Endodermal cell (in vitro differentiated cells): Measurements from ENCODE around the gene DDR2. TPM values are rescaled to one million over a fixed set of nuclear protein-coding genes. Genes with fewer than 3 reads are reported as not detected.

ENCODE experiments used
- DNase-seq: peaks from one replicate; pipeline ENCODE4 v3.0.0-alpha.2; 2017
- H3K27ac ChIP-seq: 2 replicates; pipeline ENCODE4 v1.5.1; 2013; ENCODE audit warnings: mild to moderate bottlenecking, low read depth, low read length, moderate library complexity
- H3K27me3 ChIP-seq: 2 replicates; pipeline ENCODE4 v1.6.1; 2013; ENCODE audit warnings: mild to moderate bottlenecking, low read length, moderate library complexity; ENCODE audit not compliant: insufficient read depth, control insufficient read depth, poor library complexity, severe bottlenecking
- H3K36me3 ChIP-seq: 2 replicates; pipeline ENCODE4 v1.7.0; 2013; ENCODE audit warnings: mild to moderate bottlenecking, low read length, moderate library complexity; ENCODE audit not compliant: control insufficient read depth, insufficient read depth
- H3K4me1 ChIP-seq: one replicate; pipeline ENCODE4 v1.7.0; 2013; ENCODE audit warnings: low read length; ENCODE audit not compliant: control insufficient read depth, insufficient read depth
- H3K4me3 ChIP-seq: 2 replicates; pipeline ENCODE4 v1.5.1; 2013; ENCODE audit warnings: mild to moderate bottlenecking, low read length, moderate library complexity
- H3K9ac ChIP-seq: 2 replicates; pipeline ENCODE4 v1.6.1; 2013; ENCODE audit warnings: mild to moderate bottlenecking, low read length, moderate library complexity; ENCODE audit not compliant: poor library complexity, severe bottlenecking; ENCODE audit errors: extremely low read depth
- H3K9me3 ChIP-seq: 2 replicates; pipeline ENCODE4 v1.6.1; 2013; ENCODE audit warnings: mild to moderate bottlenecking, low read length, moderate library complexity; ENCODE audit not compliant: control insufficient read depth
- H3K27ac Mint-ChIP-seq: 2 replicates; pipeline ENCODE4 v1.8.0; 2020; ENCODE audit warnings: mixed read lengths
- H3K27me3 Mint-ChIP-seq: 2 replicates; pipeline ENCODE4 v1.8.0; 2021; ENCODE audit warnings: mild to moderate bottlenecking, mixed read lengths; ENCODE audit not compliant: insufficient read depth
- H3K36me3 Mint-ChIP-seq: 2 replicates; pipeline ENCODE4 v1.8.0; 2020; ENCODE audit warnings: low read depth, mixed read lengths
- H3K4me1 Mint-ChIP-seq: 2 replicates; pipeline ENCODE4 v1.8.0; 2020; ENCODE audit warnings: mixed read lengths
- H3K4me3 Mint-ChIP-seq: 2 replicates; pipeline ENCODE4 v1.8.0; 2020; ENCODE audit warnings: mild to moderate bottlenecking, moderate library complexity, mixed read lengths
- H3K9me3 Mint-ChIP-seq: 2 replicates; pipeline ENCODE4 v1.8.0; 2020; ENCODE audit warnings: mild to moderate bottlenecking, mixed read lengths
- CTCF ChIP-seq: fragments of 200-600 bp; sonication (generic); conservative IDR thresholded peaks from 2 replicates; pipeline ENCODE4 v1.5.0; 2021; ENCODE audit warnings: antibody characterized with exemption, mild to moderate bottlenecking
- WGBS, 2 experiments: methylation state at CpG; one replicate each; pipeline versions ENCODE4 v1.1.5 to v1.1.7; 2013; ENCODE audit warnings: missing lambda C conversion rate in 2 of 2, mixed read lengths in 1 of 2; ENCODE audit not compliant: insufficient coverage in 1 of 2, insufficient read length in 1 of 2; 5-methylcytosine and 5-hydroxymethylcytosine counted together
- total RNA-seq, 2 donors: library from RNA; stranded (reverse); fragmentation: NEBNext Ultra II Directional in 1 of 2; extraction: Animal tissue kit (Norgen Biotek cat#: 25700) in 1 of 2; gene quantifications; 2 replicates in 1 of 2; 3 replicates in 1 of 2; pipeline ENCODE4 v1.2.1, GENCODE V29; 2021

The DDR2 gene
- total RNA-seq, 2 donors from 2014 or later = 0.26 to 0.55 TPM

- no peaks in the 10 kb centered on the region for H3K36me3 Mint-ChIP-seq
- H3K4me1 ChIP-seq = no peaks in the 10 kb centered on the region
- no peak for TF ChIP-seq CTCF
- no peaks in the 10 kb centered on the region for H3K9me3 ChIP-seq
- no peak overlapping the region for H3K4me3 Mint-ChIP-seq
- H3K9me3 Mint-ChIP-seq = no peaks in the 10 kb centered on the region
- WGBS, 2 experiments = 91 to 100% methylated on average over 3 to 5 of the region's 5 CpGs
- H3K4me3 ChIP-seq = no peak overlapping the region
- DNase-seq = no peak
- H3K27ac ChIP-seq = no peak overlapping the region
- H3K27ac Mint-ChIP-seq = no peak overlapping the region
- no peaks in the 10 kb centered on the region for H3K27me3 Mint-ChIP-seq
- no peaks in the 10 kb centered on the region for H3K27me3 ChIP-seq
- H3K4me1 Mint-ChIP-seq = peaks cover 7% of the 10 kb centered on the region
- H3K36me3 ChIP-seq = no peaks in the 10 kb centered on the region
- no peak overlapping the region for H3K9ac ChIP-seq
These were observed 56.7 kb downstream of the DDR2 start for GRCh38 chr1:162688931-162689330.

- H3K27ac Mint-ChIP-seq = no peak overlapping the region
- H3K27me3 Mint-ChIP-seq = no peaks in the 10 kb centered on the region
These were observed 57.7 kb downstream of the DDR2 start for GRCh38 chr1:162689745-162690671.

More at GRCh38 chr1:162689745-162690671, 57.7 kb downstream of the DDR2 start:
- H3K4me1 ChIP-seq = no peaks in the 10 kb centered on the region
- 85 to 100% methylated on average over 2 to 5 of the region's 5 CpGs for WGBS, 2 experiments
- no peak for DNase-seq
- no peak overlapping the region for H3K9ac ChIP-seq
- H3K27ac ChIP-seq = no peak overlapping the region
- H3K36me3 ChIP-seq = no peaks in the 10 kb centered on the region
- H3K36me3 Mint-ChIP-seq = no peaks in the 10 kb centered on the region
- H3K4me3 ChIP-seq = no peak overlapping the region
- no peak for TF ChIP-seq CTCF
- H3K9me3 Mint-ChIP-seq = no peaks in the 10 kb centered on the region
- no peaks in the 10 kb centered on the region for H3K9me3 ChIP-seq
- H3K4me3 Mint-ChIP-seq = no peak overlapping the region
- peaks cover 7% of the 10 kb centered on the region for H3K4me1 Mint-ChIP-seq
- H3K27me3 ChIP-seq = no peaks in the 10 kb centered on the region
